MG63 (cell line): ENCODE data around the gene SAMSN1. TPM values are rescaled to one million over a fixed set of nuclear protein-coding genes. Genes with fewer than 3 reads are reported as not detected.
A peak's percentile ranks its signal among the peaks of the same experiment; 100 is the strongest.
"Not testable (repeated sequence)": the region's sequence is repeated elsewhere in the genome, so short reads cannot be mapped to it uniquely, and the experiment has no call there.

Experiments used
- DNase-seq: peaks from one replicate; pipeline ENCODE4 v3.0.0-alpha.2; 2020
- H3K27me3 ChIP-seq: fragments of 250-450 bp; sonication (Bioruptor Pico); 2 replicates; pipeline ENCODE4 v1.5.1; 2020; ENCODE audit warnings: mild to moderate bottlenecking, moderate library complexity
- H3K36me3 ChIP-seq: fragments of 250-450 bp; sonication (Bioruptor Pico); 2 replicates; pipeline ENCODE4 v1.5.1; 2020; ENCODE audit warnings: mild to moderate bottlenecking, moderate library complexity
- H3K4me3 ChIP-seq: fragments of 250-450 bp; sonication (Bioruptor Pico); 2 replicates; pipeline ENCODE4 v1.5.1; 2020; ENCODE audit warnings: mild to moderate bottlenecking, moderate library complexity
- H3K9me3 ChIP-seq: fragments of 250-450 bp; sonication (Bioruptor Pico); 2 replicates; pipeline ENCODE4 v1.5.1; 2020; ENCODE audit warnings: mild to moderate bottlenecking, moderate library complexity
- total RNA-seq: library from RNA; depleted of rRNA; stranded (reverse); fragments of >200 nt; shearing (Covaris generic); gene quantifications from 2 replicates; pipeline ENCODE4 v1.2.3, GENCODE V29; 2014; ENCODE audit warnings: low replicate concordance

SAMSN1 gene
- total RNA-seq, 1 experiment from 2014 or later, result not detected

DNA sequence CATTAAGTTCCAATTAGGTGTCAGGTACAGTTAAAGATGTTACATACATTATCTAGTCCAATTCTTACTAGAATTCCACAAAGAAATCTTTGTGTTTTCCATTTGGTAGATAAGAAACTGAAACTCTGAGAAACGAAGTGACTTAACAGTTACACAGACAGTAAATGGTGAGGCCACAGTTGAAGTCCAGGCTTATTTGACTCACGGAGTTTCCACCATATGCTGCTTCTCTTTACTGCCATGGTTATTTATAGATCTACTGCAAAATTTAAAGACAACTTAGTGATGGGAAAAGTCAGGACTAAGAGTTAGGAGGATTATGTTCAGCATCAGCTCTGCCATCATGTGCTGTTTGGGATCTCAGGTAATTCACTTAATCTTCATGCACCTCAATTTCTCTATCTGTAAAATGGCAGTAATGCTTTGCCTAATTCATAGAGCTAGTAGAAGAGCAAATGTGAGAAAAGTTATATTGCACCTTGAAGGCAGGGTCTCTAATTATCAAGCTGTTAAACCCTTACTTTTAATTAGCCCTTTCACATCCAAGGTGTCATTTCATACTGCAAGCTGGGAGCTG is 26.2 kb upstream of the SAMSN1 start:
- no peaks in the 10 kb centered on the region for H3K27me3 ChIP-seq
- no peaks in the 10 kb centered on the region for H3K36me3 ChIP-seq
- no peak for DNase-seq
- no peak overlapping the region for H3K4me3 ChIP-seq
- H3K9me3 ChIP-seq, result no peaks in the 10 kb centered on the region; the same call in 1 of the 2 replicates

DNA sequence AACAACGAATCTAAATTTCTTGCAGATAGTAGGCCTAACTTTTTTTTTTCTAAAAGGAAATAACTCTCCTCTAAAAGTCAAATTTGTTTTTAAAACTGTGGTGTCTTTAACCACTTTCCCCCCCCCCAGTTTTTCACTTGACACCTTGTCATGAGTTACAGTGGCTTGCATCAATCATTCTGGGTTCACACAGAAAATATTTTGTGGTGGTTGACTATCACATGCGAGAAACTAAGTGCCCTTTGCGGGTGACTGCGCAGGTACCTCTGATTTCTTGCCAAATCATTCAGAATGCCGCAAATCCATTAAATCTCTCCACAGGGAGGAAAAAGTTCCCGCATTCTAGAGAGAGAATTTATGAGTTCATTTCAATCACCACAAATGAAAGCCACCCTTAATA is 23.8 kb upstream of the SAMSN1 start:
- no peak overlapping the region for H3K4me3 ChIP-seq
- no peaks in the 10 kb centered on the region for H3K9me3 ChIP-seq
- no peaks in the 10 kb centered on the region for H3K27me3 ChIP-seq
- H3K36me3 ChIP-seq, result no peaks in the 10 kb centered on the region
- DNase-seq, result no peak

DNA sequence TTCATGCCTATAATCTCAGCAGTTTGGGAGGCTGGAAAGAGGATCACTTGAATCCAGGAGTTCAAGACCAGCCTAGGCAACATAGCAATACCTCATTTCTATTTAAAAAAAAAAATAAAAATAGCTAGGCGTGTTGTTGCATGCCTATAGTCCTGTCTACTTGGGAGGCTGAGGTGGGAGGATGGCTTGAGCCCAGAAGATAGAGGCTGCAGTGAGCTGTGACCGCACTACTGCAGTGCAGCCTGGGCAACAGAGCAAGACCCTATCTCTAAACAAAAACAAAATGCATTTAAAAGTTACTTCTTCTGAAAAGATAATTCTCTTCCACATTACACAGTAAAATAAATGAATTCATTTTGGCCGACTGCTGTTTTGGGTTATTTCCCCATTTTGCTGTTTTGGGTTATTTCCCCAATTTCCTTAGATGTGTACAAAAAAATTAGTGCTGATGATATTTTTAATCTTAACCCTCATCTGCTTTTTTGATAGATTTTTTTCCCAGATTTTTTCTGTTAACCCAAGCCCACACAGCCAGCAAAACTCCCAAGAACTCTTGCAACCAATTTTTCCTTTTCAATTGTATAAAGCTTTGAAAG is 23.0 kb upstream of the SAMSN1 start:
- Histone ChIP-seq H3K4me3 (no peak overlapping the region), H3K27me3 (no peaks in the 10 kb centered on the region), H3K36me3 (no peaks in the 10 kb centered on the region), H3K9me3 (no peaks in the 10 kb centered on the region)
- DNase-seq, result no peak

DNA sequence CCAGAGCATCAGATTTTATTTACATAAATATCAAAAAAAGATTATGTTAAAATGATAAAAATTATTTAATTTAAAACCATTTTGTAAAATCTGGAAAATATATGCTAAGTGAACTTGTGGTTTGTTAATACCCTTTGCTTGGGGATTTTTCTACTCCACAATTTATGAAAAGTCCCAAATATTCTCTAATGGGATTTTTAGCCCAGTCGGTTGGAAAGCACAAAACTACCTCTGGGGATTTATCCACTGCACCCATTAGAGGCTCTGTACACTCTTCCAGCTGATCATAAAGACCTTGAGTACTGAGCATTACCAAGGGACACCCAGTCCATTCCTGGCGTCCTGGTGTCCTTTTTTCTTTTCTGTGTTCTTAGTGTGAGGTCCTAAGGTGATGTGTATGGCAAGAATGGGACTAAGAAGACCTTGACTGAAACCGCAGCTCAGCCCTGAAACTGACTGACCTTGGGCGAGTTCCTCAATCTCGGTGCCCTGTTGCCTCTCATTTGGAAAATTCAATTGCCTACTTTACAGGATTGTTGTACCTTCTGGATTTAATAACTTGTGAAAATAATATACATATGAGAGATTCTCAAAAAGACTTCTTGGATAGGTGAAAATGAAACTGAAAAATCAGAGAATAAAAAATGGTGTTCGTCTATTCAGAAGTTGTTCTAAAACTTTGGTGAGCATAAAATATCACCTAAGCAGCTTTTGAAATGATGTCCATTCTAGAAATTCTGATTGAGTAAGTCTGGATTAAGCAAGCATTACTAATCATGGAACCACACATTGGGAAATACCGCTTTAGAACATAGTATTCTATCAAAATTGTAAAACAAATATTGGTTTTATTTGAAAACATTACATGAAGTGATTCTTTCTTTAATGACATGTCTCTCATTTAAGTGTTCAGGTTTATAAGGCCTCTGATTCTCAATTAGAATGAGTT is 21.5 kb upstream of the SAMSN1 start:
- Histone ChIP-seq H3K36me3 (no peaks in the 10 kb centered on the region), H3K27me3 (no peaks in the 10 kb centered on the region), H3K9me3 (no peaks in the 10 kb centered on the region), H3K4me3 (no peak overlapping the region)
- no peak for DNase-seq

DNA sequence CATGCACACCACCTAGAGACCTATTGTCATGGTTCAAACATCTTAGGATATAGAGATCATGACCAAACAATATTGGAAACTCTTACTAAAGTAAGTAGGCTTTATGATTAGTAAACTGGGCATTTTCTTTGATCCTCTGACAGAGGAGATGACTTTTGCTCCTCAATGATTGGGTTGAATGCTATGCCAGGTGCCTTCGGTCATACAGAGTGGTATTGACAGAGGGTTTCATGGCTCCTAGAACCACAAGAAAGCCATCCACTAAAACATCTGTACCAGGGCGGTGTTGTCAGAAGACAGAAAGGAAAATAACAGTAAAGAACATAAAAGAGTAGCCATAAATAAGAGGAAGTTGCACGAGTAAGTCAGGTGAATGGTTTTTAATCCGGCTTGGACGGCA is 20.8 kb upstream of the SAMSN1 start:
- Histone ChIP-seq H3K4me3 (no peak overlapping the region), H3K36me3 (no peaks in the 10 kb centered on the region), H3K27me3 (no peaks in the 10 kb centered on the region), H3K9me3 (no peaks in the 10 kb centered on the region)
- no peak for DNase-seq

DNA sequence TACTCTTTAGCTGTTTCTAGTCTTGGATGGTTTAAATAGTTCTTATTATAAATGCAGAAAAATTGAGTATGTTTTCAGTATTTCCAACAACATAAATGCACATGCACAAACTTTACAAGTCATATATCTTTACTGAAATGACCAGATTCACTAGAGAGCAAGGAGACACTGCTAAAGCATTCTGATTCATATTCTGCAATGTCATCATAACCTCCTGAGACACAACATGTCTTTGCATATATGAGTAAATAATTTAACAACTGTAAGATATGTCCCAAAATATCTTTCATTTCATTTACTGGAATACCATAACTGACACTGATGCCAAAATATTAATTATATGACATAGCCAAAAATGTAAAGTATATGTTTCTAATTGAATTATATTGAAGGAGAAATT is 16.8 kb upstream of the SAMSN1 start:
- Histone ChIP-seq H3K9me3 (no peaks in the 10 kb centered on the region), H3K36me3 (no peaks in the 10 kb centered on the region), H3K4me3 (no peak overlapping the region), H3K27me3 (no peaks in the 10 kb centered on the region)
- no peak for DNase-seq

DNA sequence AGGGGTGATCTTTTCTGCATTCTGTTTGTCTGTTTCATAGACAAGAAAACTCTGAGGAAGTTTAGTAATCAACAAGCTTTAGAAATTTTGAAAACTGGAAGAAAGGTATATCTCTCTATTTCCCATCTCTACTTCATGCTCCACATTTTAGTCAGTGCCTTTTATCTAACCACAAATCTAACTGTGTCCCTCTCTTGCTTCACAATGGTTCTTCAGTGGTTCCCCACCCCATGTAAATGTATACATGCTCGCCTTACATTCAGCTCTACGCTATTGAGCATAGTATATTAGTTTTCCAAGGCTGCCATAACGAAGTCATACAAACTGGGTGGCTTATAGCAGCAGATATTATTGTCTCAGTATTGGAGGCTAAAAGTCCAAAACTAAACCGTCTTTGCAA is 14.4 kb upstream of the SAMSN1 start:
- Histone ChIP-seq H3K36me3 (no peaks in the 10 kb centered on the region), H3K27me3 (no peaks in the 10 kb centered on the region), H3K9me3 (no peaks in the 10 kb centered on the region), H3K4me3 (no peak overlapping the region)
- DNase-seq, result no peak

DNA sequence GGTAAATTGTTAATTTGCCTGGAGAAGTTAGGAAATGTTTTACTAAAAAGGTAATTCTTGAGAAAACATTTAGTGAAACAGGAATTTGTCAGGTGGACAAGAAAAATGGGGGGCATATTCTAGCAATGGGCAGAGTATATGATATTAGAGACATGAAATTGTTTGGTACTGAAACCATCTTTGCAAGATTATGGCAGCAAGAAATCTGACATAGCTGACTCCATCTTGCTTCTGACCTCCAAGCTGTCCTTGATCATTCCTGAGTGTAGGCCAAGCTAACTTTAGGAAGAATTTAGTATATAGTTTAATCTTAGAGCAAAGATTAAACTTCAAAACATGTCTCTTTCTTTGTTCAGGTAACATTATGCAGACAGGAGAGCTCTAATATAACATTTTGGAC is 14.0 kb upstream of the SAMSN1 start:
- H3K27me3 ChIP-seq, result no peaks in the 10 kb centered on the region
- no peak overlapping the region for H3K4me3 ChIP-seq
- DNase-seq, result no peak
- no peaks in the 10 kb centered on the region for H3K36me3 ChIP-seq
- H3K9me3 ChIP-seq, result no peaks in the 10 kb centered on the region

DNA sequence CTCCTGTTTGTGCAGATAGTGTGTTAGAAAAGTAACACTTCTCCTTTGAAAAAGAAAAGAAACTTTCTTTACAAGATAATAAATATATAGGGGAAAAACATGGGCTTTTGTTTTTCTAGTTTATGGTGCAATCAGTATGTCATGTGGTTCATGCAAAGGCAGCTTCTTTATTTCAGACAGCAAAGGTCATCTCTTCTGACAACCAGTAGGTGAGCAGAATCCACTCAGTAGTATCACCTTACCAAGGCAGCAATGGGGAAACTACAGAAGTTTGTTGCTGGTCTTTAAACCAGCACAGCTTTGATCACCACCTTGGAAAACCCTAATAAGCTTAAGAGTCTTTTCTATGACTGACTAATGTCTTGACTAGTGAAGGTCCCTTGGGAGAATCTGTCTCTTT is 13.0 kb upstream of the SAMSN1 start:
- no peaks in the 10 kb centered on the region for H3K9me3 ChIP-seq
- H3K27me3 ChIP-seq, result no peaks in the 10 kb centered on the region
- no peak for DNase-seq
- no peak overlapping the region for H3K4me3 ChIP-seq
- H3K36me3 ChIP-seq, result no peaks in the 10 kb centered on the region

DNA sequence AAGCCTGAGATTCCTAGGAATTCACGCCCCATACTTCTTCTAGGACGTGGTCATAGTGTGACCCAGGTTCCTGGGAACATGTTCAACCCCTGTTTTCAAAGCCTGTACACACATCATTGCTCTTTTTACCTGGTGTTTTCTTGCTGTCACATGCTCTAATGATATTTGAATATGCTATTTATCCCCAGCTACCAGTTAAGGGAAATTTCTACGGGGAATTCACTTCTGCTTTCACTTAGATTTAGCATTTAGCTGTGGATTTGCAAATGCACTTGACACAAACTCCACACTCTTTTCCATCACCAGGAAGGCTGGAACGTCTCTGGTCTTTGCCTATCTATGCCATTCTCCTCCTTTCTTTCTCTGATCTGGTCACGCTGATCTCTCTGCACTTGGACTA is 11.3 kb upstream of the SAMSN1 start:
- DNase-seq, result no peak
- H3K27me3 ChIP-seq, result no peaks in the 10 kb centered on the region
- H3K4me3 ChIP-seq, result no peak overlapping the region
- H3K36me3 ChIP-seq, result no peaks in the 10 kb centered on the region
- H3K9me3 ChIP-seq, result no peaks in the 10 kb centered on the region

DNA sequence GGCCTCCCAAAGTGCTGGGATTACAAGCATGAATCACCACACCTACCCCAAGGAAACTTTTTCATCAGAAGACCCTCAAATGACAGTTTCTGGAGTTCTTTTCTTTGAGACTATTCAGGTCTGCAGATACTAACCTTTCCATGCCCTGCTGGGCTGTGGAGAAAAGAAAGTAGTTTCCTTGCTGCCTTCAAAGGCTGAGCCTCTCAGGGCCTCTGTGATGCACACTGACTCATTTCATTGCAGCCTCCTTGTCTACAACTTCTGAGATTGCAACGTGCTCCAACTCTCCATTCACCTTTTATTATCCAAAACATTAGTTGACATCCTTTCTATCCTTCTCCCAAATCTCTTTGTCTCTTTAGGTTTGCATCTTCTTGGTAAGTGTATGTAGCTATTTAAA is 8.8 kb upstream of the SAMSN1 start:
- Histone ChIP-seq H3K4me3 (no peak overlapping the region), H3K27me3 (no peaks in the 10 kb centered on the region)
- peak; percentile 4 for DNase-seq

DNA sequence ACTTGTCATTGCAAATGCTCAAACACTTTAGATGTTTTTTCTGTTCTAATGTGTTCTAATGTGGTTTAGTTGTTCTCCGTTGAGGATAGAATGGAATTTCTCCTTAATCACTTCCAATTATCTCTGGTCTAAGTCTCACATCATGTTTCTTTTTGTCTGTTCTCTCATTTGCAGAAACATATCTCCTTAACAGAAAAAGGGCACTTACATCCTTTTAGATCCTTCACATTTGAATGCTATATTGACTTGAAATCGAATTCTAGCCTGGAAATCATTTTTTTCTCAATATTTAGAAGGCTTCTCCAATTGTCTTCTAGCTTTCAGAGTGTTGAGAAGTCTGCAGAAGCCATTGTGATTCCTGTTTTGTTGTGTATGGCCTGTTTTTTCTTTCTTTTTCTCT is 7.3 kb upstream of the SAMSN1 start:
- H3K27me3 ChIP-seq, result no peaks in the 10 kb centered on the region
- no peak overlapping the region for H3K4me3 ChIP-seq
- no peaks in the 10 kb centered on the region for H3K36me3 ChIP-seq
- no peaks in the 10 kb centered on the region; the same call in 1 of the 2 replicates for H3K9me3 ChIP-seq
- DNase-seq, result no peak

More for the DNA sequence above, 8.8 kb upstream of the SAMSN1 start:
- Histone ChIP-seq H3K36me3 (no peaks in the 10 kb centered on the region), H3K9me3 (no peaks in the 10 kb centered on the region; the same call in 1 of the 2 replicates)

DNA sequence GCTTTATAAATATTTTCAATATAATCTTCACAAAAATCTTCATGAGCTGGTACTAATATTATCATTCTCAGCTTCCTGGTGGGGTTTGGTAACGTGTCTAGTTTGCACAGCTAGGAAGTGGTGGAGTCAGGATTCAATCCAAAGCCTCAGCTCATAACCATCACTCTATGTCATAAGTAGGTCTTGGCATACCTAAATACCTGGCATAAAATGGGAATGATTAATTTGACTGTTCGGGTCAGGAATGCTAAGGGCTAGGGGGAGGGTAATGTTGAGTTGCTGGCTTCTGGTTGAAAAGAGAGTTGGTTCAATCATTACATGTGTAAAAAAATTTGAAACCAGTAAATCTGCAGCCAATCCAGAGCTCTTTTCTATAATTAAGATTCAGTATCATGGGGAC is 5.6 kb upstream of the SAMSN1 start:
- H3K4me3 ChIP-seq, result no peak overlapping the region
- H3K27me3 ChIP-seq, result no peaks in the 10 kb centered on the region
- no peaks in the 10 kb centered on the region for H3K36me3 ChIP-seq
- H3K9me3 ChIP-seq, result no peaks in the 10 kb centered on the region; the same call in 1 of the 2 replicates
- no peak for DNase-seq

DNA sequence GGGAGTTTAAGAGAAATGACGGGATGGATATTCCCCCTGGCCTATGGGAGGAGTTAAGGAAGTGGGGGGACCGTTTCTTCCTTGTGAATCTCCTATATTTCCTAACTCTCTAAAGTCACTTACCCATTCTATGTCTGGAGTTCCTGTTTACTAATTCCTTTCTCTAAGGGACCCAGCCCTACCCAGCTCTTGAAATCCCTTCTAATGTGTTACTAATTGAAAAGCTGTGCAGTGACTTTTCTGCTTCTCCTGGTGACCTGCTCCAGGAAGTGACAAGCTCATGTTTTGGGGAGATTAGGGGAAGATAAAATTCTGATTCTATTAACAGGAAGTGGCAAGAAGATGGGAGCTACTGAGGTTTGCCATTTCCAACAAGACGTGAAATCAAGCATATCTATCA is 4.0 kb upstream of the SAMSN1 start:
- Histone ChIP-seq H3K4me3 (no peak overlapping the region), H3K36me3 (no peaks in the 10 kb centered on the region), H3K9me3 (no peaks in the 10 kb centered on the region; the same call in 1 of the 2 replicates), H3K27me3 (no peaks in the 10 kb centered on the region)
- no peak for DNase-seq

DNA sequence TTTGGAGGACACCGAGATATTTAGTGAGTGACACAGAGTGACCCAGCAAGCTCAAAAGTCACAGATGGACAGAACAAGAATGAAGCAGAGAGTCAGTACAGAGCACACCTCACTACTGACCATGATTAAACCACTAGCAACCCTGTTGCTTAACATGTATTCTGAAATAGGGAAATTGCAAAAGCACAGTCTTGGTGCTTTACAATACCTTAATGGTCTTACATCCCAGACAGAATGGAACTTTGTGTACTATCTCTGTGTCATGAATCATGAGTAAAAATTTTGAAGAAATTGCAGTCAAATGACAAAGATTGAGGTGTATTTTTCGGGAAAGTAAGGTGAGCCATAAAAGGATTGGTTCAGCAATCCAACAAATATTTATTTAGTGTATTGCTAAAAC is 2.7 kb upstream of the SAMSN1 start:
- DNase-seq, result no peak
- H3K9me3 ChIP-seq, result no peaks in the 10 kb centered on the region; the same call in 1 of the 2 replicates
- no peaks in the 10 kb centered on the region for H3K36me3 ChIP-seq
- no peaks in the 10 kb centered on the region for H3K27me3 ChIP-seq
- no peak overlapping the region for H3K4me3 ChIP-seq

DNA sequence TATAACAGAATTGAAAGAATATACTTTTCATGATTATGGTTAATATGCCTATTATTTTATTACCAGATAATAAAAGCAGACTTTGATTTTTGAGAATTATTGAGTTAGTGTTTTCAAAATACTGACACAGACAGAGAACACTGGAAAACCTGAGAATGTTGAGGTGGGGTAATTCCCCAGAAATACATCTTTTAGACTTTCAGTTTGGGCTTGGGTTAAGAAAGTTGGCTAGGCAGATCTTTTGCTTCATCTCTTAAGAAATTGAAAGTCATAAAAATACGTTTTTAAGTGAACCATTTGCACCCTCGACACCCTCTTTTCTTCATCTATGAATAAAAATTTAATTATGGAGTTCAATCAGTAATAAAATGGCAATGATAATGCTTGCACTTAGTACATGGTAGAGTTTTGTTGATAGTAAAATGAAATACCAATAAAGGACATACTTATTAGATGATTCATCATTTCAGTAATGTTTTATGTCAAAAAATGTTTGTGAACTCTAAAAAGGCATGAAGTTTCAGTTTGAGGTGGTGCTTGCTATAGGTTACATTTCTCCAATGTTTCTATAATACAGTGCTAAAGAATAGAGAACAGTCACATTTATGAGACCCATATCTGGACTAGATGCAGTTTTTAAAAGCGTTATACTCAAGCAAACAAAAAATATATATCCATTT is 1.9 kb upstream of the SAMSN1 start:
- Histone ChIP-seq H3K27me3 (no peaks in the 10 kb centered on the region), H3K9me3 (no peaks in the 10 kb centered on the region; the same call in 1 of the 2 replicates), H3K36me3 (no peaks in the 10 kb centered on the region), H3K4me3 (no peak overlapping the region)
- no peak for DNase-seq

DNA sequence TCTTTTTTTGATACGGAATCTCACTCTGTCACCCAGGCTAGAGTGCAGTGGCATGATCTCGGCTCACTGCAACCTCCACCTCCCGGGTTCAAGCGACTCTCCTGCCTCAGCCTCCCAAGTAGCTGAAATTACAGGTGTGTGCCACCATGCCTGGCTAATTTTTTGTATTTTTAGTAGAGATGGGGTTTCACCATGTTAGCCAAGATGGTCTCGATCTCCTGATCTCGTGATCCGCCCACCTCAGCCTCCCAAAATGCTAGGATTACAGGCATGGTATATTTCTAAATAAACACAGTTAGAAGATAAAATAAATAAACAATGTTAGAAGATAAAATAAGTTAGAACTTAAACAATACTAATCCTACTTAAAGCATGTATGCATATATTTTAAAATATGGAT is 604 bp upstream of the SAMSN1 start:
- not testable (repeated sequence) for H3K9me3 ChIP-seq, DNase-seq, H3K4me3 ChIP-seq, H3K36me3 ChIP-seq, H3K27me3 ChIP-seq
